GM18870 (cell line): ENCODE data around the gene PPP1R13B.

ENCODE experiments used
- ATAC-seq: cut with Tn5 transposase; IDR thresholded peaks from one replicate; pipeline ENCODE4 v1.9.1; 2021; ENCODE audit warnings: moderate library complexity; ENCODE audit not compliant: unreplicated experiment

PPP1R13B gene

GRCh38 chr14:103838117-103838516 lies 9.3 kb downstream of the PPP1R13B start:
- ATAC-seq, result no peak

- no peak for ATAC-seq
Observed at GRCh38 chr14:103836976-103837725, 10.2 kb downstream of the PPP1R13B start.

DNA sequence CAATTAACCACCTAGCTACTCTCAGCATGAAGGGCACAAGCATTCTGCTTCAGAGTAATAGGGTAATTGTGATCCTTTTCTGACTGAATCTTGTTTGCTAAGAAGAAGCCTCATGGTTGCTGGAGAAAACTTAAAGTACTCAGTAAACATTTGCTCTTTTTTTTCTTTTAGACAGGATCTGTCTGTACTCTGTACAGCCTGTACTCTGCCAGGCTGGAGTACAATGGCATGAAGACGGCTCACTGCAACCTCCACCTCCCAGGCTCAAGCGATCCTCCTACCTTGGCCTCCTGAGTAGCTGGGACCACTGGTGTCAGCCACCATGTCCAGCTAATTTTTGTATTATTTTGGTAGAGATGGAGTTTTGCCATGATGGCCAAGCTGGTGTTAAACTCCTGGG lies 12.4 kb downstream of the PPP1R13B start:
- ATAC-seq, result no peak

DNA sequence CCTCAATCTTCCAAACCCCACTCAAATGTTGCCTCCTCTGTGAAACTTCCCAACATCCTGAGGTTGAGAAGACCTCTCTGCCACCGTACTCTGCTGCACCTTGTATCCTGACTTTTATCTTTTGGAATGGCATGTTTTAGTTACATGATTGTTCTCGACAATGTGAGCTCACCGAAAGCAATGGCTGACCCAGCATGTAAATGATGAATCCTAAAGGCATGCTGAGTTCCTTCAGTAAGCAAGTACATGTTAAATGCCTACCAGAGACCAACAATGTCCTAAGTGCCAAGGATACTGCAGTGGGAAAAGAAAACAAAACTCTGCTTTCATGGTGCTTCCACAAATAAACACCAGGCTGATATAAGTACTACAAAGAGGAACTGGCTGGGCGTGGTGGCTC lies 13.7 kb downstream of the PPP1R13B start:
- no peak for ATAC-seq

GRCh38 chr14:103832046-103832445 lies 15.3 kb downstream of the PPP1R13B start:
- no peak for ATAC-seq

DNA sequence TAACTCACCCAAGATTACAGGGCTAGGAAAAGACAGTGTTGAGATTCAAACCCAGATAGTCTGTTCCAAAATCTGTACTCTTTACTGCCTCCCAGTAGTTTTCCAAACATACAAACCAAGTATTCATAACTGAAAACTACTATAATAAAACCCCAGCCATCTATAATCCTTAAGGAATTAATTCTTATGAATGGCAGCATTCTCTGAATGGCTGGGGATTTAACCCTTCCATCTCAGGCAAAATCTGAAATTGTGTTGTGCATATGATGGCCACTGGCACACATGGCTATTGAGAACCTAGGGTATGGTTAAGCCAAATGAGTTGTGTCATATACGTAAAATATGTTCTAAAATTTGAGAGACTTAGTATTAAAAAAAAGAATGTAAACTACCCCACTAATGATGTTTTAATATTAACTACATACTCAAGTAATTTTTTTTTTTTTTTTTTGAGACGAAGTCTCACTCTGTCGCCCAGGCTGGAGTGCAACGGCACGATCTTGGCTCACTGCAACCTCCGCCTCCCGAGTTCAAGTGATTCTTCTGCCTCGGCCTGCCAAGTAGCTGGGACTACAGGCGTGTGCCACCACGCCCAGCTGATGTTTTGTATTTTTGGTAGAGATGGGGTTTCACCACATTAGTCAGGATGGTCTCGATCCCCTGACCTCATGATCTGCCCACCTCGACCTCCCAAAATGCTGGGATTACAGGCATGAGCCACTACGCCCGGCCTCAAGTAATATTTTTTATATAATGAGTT lies 16.7 kb downstream of the PPP1R13B start:
- ATAC-seq, result no peak

DNA sequence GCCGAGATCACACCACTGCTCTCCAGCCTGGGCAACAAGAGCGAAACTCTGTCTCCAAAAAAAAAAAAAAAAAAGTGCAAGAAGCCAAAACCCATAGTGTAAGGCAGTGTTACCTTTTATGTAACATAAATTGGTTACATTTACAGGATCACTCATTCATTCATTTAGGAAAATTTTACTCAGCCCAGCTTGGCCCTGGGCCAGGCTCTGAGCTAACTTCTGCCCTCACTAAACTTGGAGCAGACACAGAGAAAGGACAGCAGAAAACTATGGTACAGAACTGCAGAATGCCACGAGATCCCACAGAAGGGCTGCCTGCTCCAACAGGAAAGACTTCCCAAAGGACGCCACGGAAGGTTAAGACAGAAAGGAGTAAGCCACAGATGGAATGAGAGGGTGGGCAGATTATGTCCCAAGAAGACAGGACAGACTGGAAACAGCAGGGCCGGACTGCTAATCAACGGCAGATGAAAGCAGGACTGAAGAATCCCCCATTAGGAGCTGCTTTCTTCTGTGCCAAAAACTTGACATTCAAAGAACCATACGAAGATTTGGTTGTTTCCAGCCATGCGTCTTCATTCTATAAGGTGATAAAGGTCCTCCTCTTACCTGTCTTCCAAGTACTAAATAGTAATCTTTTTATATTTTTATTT lies 18.9 kb downstream of the PPP1R13B start:
- no peak for ATAC-seq

- ATAC-seq, result no peak
Observed at GRCh38 chr14:103825101-103825500, 22.3 kb downstream of the PPP1R13B start.

- no peak for ATAC-seq
Observed at GRCh38 chr14:103820908-103821307, 26.5 kb downstream of the PPP1R13B start.

GRCh38 chr14:103820382-103820781 lies 27.0 kb downstream of the PPP1R13B start:
- ATAC-seq, result no peak

DNA sequence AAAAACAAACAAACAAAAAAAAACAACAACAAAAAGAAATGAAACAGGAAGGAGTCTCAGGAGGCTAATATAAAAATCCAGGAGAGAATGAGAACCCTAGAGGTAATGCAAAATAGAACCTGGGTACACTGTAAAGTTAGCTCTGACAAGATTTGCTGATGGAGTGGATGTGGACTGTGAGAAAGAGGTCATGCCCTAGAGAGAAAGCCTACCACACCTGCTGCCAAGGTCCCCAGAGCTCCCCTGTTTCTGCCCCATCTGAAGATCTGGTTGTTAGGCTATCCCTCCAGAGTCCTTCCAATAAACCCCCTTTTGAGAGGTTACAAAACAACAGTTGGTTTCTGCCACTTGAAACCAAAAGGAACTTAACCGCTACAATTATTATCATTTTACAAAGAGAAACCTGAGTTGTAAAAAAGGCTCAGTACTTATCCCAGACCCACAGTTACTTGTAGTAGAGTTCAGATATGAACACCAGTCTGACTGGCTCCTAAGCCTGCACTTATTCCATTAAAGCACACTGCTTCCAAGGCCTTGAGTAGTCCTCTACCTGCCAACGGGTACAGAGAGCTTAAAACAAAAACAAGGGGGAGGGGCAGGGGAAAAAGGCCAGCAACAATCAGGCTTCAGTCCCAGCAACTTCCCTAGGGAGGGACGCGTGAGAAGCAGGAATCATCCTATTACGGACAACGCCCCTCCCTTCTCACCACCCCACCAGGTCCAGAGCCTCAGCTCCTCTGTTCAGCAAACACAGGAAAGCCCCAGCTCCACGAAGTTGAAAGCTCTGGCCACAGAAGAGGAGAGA lies 27.7 kb downstream of the PPP1R13B start:
- ATAC-seq, result no peak

DNA sequence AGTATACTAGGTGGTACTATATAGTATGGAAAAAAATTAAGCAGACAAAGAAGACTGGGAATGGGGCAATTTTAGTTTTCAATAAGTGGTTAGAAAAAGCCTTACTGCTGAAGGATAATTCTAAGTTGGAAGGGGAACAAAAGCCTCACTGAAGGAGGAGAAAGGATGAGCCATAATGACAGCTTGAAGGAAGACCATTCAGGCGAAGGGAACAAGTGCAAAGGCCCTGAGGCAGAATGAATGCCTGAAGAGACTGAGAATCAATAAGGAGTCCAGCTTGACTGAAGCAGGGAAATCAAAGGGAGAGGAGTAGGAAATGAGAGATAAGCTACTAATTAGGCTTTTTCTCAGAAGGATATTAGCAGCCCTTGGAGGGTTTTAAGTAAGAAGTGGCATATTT lies 28.5 kb downstream of the PPP1R13B start:
- ATAC-seq, result no peak

DNA sequence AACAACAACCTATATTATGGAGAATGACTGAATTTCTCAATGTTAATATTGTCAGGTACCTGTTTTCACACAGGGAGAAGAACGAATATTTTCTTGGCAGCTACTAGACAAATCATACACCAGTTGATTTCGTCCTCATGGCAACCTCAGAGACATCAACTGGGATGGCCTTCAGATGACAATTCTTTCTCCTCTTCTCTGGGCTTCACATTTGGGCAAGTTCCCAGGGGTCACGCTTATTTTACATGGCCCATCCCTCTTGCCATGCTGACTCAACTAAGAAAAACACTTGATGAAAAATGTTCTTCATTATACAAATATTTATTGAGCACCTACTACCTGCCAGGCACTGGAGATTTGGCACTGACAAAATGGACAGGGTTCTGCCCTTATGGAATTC lies 29.0 kb downstream of the PPP1R13B start:
- ATAC-seq, result no peak

GRCh38 chr14:103817595-103817994 lies 29.8 kb downstream of the PPP1R13B start:
- no peak for ATAC-seq

DNA sequence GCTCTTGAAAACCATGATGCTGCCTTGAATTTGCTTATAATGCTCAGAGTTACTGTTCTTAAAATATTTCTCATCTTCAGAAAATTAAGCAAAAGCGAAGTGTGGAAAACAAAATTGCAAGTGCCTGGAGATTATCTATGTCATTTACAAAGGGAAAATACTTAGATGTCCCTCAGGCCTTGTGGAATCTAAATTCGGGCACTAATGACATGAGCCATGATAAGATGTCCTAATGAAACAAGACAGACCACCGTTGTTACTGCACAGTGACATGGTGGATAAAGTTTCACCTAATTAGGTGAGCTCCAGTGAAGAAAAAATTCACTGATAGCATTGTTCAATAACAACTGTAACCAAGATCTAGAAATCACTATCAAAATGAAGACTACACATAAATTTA lies 30.4 kb downstream of the PPP1R13B start:
- no peak for ATAC-seq

DNA sequence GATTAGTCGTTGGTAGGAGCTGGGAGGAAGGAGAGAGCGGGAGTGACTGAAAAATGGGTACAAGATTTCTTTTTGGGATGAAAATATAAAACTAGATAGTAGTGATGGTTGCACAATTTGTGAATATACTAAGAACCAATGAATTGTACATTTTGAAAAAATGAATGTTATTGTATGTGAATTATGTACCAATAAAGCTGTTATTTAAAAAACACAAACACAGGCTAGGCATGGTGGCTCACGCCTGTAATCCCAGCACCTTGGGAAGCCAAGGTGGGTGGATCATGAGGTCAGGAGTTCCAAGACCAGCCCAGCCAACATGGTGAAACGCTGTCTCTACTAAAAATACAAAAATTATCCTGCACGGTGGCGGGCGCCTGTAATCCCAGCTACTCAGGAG lies 32.1 kb downstream of the PPP1R13B start:
- ATAC-seq, result no peak

DNA sequence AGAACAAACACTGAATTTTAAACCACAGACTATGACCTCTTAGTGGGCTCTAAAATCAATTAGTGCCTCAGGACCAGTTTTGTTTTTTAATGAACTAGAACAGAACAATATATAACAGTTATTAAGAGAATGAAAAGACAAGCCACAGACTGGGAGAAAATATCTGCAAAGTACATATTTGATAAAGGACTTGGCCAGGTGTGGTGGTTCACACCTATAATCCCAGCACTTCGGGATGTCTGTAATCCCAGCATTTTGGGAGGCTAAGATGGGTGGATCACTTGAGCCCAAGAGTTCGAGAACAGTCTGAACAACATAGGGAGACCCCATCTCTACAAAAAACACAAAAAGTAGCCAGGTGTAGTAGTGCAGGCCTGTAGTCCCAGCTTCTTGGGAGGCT lies 36.2 kb downstream of the PPP1R13B start:
- ATAC-seq, result no peak

DNA sequence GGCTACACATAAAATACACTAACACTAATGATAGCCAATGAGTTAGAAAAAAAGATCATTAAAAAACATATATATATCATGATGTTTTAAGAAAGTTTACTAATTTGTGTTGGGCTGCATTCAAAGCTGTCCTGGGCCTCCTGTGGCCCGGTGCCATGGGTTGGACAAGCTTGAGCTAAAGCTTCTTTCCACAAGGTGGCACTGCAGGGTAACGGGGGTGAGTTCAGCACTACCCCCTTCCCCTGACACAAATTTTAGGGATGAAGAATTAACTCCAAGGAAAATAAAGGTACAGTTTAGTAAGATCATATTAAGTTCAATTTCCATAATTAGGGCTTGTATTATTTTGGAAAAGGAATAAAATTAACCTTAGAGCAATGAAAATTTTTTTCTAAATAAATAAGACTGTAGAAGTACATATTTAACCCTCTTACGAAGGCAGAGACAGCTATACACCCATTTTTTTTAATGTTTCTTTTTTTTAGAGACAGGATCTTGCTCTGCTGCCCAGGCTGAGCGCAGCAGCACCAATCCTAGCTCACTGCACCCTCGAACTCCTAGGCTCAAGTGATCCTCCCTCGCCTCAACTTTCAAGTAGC lies 38.9 kb downstream of the PPP1R13B start:
- ATAC-seq, result no peak

- no peak for ATAC-seq
Observed at GRCh38 chr14:103806805-103807204, 40.6 kb downstream of the PPP1R13B start.

DNA sequence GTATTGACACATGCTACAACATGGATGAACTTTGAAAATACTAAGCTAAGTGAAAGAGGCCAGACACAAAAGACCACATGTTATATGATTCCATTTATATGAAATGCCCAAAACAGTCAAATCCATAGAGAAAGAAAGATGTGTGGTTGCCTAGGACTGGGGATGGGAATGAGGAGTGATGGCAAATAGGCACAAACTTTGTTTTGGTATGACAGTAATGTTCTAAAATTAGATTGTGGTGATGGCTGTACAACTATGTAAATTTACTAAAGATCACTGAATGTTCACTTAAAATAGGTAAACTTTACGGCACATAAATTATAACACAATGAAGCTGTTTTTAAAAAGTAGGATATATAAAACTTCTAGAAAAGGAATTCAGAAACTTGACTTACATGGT lies 41.7 kb downstream of the PPP1R13B start:
- no peak for ATAC-seq

GRCh38 chr14:103803661-103804060 lies 43.7 kb downstream of the PPP1R13B start:
- ATAC-seq, result no peak
